ENCODE results near the gene ZNF778.
"Not testable (repeated sequence)": the region's sequence is repeated elsewhere in the genome, so short reads cannot be mapped to it uniquely, and the experiment has no call there.

Gene ZNF778

GRCh38 chr16:89257757-89258465 lies 40.4 kb downstream of the ZNF778 start:
- DNase-seq (ENCODE audit: low read depth) = no peak

GRCh38 chr16:89259901-89260300 lies 42.4 kb downstream of the ZNF778 start:
- DNase-seq (ENCODE audit: low read depth) = not testable (repeated sequence)

- DNase-seq (ENCODE audit: low read depth) = no peak
Measured at GRCh38 chr16:89261691-89262563, 44.4 kb downstream of the ZNF778 start.

- no peak for DNase-seq (ENCODE audit: low read depth)
Measured at GRCh38 chr16:89264800-89265550, 47.5 kb downstream of the ZNF778 start.

GRCh38 chr16:89265647-89266046 lies 48.1 kb downstream of the ZNF778 start:
- DNase-seq (ENCODE audit: low read depth) = no peak

DNA sequence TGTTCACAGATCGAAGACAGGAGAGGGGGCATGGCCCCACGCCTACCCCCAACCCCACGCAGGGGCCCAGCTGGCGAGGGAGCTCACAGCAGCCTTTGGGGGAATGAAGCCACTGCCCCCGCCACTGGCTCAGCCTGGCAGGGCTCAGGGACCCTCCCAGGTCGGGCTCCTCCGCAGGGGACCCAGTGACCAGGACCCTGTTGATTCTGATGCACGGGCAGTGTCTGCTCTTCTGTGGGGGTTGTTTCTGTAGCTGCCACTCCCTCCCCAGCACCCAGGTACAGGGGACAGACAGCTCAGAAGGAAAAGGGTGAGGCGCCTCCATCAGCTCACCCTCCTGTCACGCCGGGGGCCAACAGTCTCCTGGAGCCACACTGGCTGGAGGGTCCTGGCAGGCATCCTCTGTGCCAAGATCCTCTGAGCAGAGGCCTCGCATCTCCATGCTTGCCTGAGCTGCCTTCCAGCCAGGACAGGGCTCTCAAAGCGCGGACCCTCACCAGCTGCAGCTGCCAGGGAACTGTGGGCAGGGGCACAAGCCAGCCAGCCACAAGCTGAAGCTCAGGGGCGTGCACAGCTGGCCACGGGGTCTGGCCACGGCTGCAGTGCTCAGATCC lies 49.1 kb downstream of the ZNF778 start:
- DNase-seq (ENCODE audit: low read depth) = no peak

- not testable (repeated sequence) for DNase-seq (ENCODE audit: low read depth)
Measured at GRCh38 chr16:89267746-89268145, 50.2 kb downstream of the ZNF778 start.

DNA sequence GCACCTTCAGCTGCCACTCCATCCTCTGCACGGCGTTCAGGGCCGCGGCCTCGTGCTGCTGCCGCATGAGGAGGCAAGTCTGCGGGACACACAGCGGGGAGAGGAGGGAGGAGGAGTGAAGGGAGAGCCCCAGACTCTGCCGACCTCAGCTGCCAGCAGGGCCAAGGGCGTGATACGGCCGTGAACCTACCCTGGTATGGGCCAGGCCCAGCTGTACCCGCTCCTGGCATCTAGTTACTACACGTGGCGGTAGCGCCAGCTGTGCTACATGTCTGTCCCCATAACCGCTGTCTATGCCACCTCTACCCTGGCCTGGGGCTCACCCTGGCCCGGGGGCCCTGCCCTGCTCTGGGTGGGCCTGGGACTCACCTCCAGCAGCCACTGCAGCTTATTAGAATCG lies 51.1 kb downstream of the ZNF778 start:
- no peak for DNase-seq (ENCODE audit: low read depth)

DNA sequence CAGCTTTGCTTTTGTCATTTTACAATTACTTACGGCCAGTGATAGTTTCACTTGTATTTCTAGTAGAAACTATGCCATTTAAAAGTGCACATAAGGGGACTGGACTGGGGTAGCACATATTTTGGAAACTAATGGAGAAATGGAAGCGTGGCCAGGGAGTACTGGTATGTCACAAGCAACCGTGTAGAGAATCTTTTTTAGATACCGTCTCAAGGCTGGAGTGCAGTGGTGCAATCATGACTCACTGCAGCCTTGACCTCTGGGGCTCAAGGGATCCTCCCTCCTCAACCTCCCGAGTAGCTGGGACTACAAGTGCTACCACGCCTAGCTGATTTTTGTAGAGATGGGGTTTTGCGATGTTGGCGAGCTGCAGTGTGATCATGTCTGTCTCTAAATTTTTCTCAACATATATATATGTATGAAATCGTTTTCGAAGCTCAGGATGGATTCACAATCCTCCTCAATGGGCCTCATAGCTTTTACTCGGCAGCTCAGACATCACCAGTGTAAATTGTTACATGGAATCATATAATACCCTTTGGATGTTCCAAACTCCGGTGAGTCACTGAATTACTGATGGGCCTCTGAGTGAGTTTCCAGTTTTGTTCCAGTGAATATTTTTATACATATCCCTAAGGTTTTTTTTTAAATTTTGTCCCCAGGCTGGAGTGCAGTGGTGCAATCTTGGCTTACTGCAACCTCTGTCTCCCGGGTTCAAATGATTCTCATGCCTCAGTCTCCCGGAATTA lies 51.7 kb downstream of the ZNF778 start:
- no peak for DNase-seq (ENCODE audit: low read depth)

DNA sequence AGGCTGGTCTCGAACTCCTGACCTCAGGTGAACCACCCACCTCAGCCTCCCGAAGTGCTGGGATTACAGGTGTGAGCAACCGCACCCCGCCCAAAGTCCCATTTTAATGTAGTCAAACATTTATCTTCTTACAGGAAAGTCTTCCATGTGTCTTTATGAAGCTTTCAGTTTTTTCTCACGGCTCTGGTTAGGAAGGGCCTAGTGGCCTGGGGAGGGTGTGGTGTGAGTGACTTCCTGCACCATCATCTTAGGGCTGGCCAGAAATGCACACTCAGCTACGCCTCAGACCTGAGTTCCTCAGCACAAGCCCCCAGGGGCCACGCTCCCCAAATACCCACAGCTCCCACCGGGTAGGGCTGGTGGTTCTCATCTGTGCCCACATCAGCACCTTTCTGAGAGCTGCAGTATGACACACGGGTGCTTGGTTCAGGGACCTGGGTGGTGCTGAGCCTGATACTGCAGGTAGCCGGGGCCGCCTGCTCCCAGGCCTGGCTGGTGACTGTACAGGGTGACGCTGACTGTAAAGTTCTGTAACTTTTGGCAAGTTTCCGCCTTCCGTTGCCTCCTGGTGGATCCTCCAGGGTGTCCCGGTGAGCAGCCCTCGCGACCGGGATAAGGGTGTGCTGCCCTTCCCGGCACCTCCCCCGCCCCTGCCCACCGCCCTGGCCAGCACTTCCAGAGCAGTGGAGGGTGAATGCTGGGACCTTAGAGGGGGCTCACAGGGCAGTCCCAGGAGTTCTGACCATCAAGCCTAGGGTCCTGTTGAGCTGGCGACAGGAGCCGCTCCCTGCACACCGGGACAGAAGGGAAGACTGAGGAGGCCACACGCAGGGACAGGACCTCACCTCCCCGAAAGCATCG lies 52.5 kb downstream of the ZNF778 start:
- DNase-seq (ENCODE audit: low read depth) = no peak

DNA sequence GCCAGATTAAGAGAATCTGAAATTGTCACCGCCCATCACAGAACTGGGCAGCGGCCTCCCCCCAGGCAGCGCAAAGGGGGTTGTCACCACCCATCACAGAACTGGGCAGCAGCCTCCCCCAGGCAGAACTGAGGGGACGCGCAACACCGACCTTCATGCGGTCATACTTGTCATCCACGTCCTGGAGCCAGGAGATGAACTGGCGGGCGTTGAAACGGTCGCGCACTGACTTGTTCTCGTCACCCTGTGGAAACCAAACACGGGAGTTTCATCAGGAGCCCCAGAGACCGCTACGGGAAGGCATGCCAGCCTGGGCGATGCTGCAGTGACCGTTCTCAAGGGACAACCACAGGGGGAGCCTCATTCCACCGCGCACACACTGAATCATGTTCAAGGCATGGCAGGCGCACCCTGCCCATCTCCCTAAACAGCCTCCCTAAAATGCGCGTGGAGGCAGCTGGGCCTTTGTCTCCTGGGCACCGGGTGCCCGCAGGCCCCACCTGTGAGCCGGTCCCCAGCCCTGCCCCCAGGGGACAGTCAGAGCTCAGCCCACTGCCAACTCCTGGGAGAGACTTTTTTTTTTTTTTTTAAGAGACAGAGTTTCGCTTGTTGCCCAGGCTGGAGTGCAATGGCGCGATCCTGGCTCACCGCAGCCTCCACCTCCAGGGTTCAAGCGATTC lies 53.3 kb downstream of the ZNF778 start:
- DNase-seq (ENCODE audit: low read depth) = no peak

DNA sequence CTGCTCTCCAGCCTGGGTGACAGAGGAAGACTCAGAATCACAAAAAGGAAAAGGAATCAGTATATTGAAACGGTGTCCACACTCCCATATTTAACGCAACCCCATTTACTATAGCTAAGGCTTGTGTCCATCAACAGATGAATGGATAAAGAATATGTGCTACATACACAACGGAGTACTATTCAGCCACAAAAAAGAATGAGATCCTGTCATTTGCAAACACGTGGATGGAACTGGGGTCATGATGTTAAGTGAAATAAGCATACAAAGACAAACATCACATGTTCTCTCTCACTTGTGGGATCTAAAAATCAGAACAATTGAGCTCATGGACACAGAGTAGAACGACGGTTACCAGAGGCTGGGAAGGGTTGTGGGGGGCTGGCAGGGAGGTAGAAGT lies 55.1 kb downstream of the ZNF778 start:
- DNase-seq (ENCODE audit: low read depth) = no peak

DNA sequence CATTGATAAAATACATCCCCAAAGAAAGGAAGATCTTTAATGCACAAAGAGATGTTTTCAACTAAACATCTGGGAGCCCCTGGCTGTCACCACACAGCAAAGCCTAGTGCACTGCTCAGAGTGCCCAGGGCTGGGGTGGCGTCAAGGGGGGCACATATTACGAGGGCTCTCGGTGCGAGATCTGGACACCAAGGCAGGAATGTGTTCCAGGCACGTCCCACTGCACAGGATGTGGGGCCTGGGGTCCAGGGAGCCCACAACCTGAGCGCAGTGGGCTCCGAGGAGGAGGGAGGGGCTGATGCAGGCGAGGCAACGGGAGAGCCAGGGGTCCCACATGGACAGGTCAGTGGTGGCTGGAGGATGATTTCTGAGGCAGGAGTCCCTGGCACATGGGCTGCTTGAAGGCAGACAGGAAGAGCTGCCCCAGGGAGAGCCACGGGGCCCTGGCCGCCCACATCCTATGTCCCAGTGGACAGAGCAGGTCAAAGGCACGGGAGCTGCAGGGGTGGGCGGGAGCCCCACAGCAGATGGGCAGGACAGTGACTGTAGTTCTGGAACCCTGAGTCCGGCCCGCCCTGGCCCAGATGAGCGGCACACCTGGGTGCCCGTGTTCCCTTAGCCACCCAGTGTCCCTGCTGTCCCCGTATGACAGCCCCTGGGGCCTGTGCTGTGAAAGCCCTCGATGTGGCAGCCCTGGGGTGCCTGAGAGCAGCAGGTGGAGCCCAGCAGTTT lies 56.4 kb downstream of the ZNF778 start:
- no peak for DNase-seq (ENCODE audit: low read depth)

DNA sequence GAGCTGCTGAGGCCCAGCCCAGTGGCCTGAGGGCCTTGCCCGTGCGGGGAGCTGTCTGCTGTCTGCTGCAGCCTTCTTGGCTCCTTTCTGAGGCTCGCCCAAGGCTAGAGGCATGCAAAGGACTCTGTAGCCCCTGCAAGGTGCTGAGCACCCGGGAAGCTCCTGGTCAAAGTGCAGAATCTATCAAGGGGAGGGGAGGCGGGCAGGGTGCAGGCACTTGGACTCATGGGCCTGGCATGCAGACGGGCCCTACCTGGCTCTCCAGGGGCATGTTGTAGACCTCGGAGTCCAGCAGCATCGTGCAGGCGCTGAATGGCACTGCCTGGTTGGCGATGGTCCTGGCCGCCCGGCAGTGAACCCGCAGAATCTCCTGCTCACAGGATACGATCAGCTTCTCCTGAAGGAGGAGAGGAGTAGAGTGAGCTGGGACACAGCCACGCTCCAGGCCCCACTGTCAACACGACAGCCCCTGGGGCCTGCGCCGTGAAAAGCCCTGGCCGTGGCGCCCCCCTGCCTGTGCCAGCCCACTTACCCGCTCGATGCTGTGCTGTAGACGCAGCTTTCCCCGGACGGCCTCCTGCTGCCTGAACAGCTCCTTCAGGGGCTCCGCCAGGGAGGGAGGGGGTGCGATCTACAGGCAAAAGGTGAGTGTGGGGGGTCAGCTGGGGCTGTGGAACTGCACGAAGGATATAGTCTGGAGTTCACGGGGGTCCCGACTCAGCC lies 57.2 kb downstream of the ZNF778 start:
- no peak for DNase-seq (ENCODE audit: low read depth)

- DNase-seq (ENCODE audit: low read depth) = no peak
Measured at GRCh38 chr16:89275284-89275584, 57.7 kb downstream of the ZNF778 start.

- DNase-seq (ENCODE audit: low read depth) = no peak
Measured at GRCh38 chr16:89275837-89276720, 58.6 kb downstream of the ZNF778 start.

DNA sequence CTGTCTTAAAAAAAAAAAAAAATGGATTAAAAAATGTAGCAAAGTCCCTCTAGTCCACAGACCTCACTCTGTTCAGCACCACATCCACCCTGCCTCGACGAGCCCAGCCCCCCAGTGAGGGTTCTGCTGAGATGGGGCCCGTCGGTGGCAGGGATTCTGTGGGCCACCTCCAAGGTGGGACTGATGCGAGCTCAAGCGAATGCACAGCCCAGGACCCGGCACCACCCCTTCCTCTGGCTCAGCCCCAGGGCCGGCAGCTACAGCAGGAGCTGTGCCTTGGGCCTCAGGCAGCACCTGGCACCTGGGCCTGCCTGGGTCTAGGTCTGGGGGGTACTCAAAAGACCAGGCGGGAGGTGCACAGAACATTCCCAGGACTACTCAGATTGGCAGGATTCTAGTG lies 59.5 kb downstream of the ZNF778 start:
- DNase-seq (ENCODE audit: low read depth) = no peak

All from T-helper 22 cell (primary cell).